ENCODE data around the gene NBAS.

NBAS gene

GRCh38 chr2:15596968-15597367 lies 35.8 kb upstream of the NBAS start:
- no peaks in the 10 kb centered on the region for H4K20me1 ChIP-seq (ENCODE audit: insufficient read depth, low read length)
- no peaks in the 10 kb centered on the region for H3K9me2 ChIP-seq (ENCODE audit: low read depth, low read length)
- no peak overlapping the region for H3K27ac ChIP-seq (ENCODE audit: low read depth, low read length, poor library complexity, severe bottlenecking)
- H3K36me3 ChIP-seq (ENCODE audit: insufficient read depth, low read length), result peaks cover 74% of the 10 kb centered on the region
- H3K9ac ChIP-seq (ENCODE audit: low read length), result no peak overlapping the region
- H3K4me1 ChIP-seq (ENCODE audit: insufficient read depth, low read length, severe bottlenecking), result peaks cover 16% of the 10 kb centered on the region
- H3F3A ChIP-seq (ENCODE audit: insufficient read depth, low read length), result no peaks in the 10 kb centered on the region
- H3K9me3 ChIP-seq (ENCODE audit: low read length), result no peaks in the 10 kb centered on the region
- no peak overlapping the region for H3K4me2 ChIP-seq (ENCODE audit: low read length)
- TF ChIP-seq CTCF (IDR thresholded peaks at IDR 0.05; ENCODE audit: low read length), result no peak
- TF ChIP-seq EZH2 (IDR thresholded peaks at IDR 0.05; ENCODE audit: borderline replicate concordance, low read length), result no peak
- no peaks in the 10 kb centered on the region for H3K27me3 ChIP-seq (ENCODE audit: insufficient read depth, low read length)
- H3K4me3 ChIP-seq (ENCODE audit: low read depth, low read length, poor library complexity, severe bottlenecking), result no peak overlapping the region
- H3K79me2 ChIP-seq (ENCODE audit: insufficient read depth, low read length), result peaks cover 29% of the 10 kb centered on the region
- no peak overlapping the region for H2AFZ ChIP-seq (ENCODE audit: low read length)

GRCh38 chr2:15596350-15596749 lies 35.2 kb upstream of the NBAS start:
- Histone ChIP-seq H3F3A (ENCODE audit: insufficient read depth, low read length) (no peaks in the 10 kb centered on the region), H3K9ac (ENCODE audit: low read length) (no peak overlapping the region), H3K27me3 (ENCODE audit: insufficient read depth, low read length) (no peaks in the 10 kb centered on the region), H3K4me1 (ENCODE audit: insufficient read depth, low read length, severe bottlenecking) (peaks cover 18% of the 10 kb centered on the region), H3K36me3 (ENCODE audit: insufficient read depth, low read length) (peaks cover 67% of the 10 kb centered on the region), H2AFZ (ENCODE audit: low read length) (no peak overlapping the region), H3K79me2 (ENCODE audit: insufficient read depth, low read length) (peaks cover 31% of the 10 kb centered on the region), H3K27ac (ENCODE audit: low read depth, low read length, poor library complexity, severe bottlenecking) (no peak overlapping the region), H4K20me1 (ENCODE audit: insufficient read depth, low read length) (no peaks in the 10 kb centered on the region), H3K4me3 (ENCODE audit: low read depth, low read length, poor library complexity, severe bottlenecking) (no peak overlapping the region), H3K9me3 (ENCODE audit: low read length) (no peaks in the 10 kb centered on the region), H3K9me2 (ENCODE audit: low read depth, low read length) (no peaks in the 10 kb centered on the region), H3K4me2 (ENCODE audit: low read length) (no peak overlapping the region)
- TF ChIP-seq CTCF (IDR thresholded peaks at IDR 0.05; ENCODE audit: low read length) (no peak), EZH2 (IDR thresholded peaks at IDR 0.05; ENCODE audit: borderline replicate concordance, low read length) (no peak)

- peaks cover 31% of the 10 kb centered on the region for H3K79me2 ChIP-seq (ENCODE audit: insufficient read depth, low read length)
- H4K20me1 ChIP-seq (ENCODE audit: insufficient read depth, low read length), result no peaks in the 10 kb centered on the region
Observed at GRCh38 chr2:15595936-15596335, 34.8 kb upstream of the NBAS start.

More at GRCh38 chr2:15595936-15596335, 34.8 kb upstream of the NBAS start:
- H3K9me3 ChIP-seq (ENCODE audit: low read length), result no peaks in the 10 kb centered on the region
- H3K4me3 ChIP-seq (ENCODE audit: low read depth, low read length, poor library complexity, severe bottlenecking), result no peak overlapping the region
- H3K4me1 ChIP-seq (ENCODE audit: insufficient read depth, low read length, severe bottlenecking), result peaks cover 22% of the 10 kb centered on the region
- H2AFZ ChIP-seq (ENCODE audit: low read length), result no peak overlapping the region
- no peak for TF ChIP-seq EZH2 (IDR thresholded peaks at IDR 0.05; ENCODE audit: borderline replicate concordance, low read length)
- no peak for TF ChIP-seq CTCF (IDR thresholded peaks at IDR 0.05; ENCODE audit: low read length)
- H3K27me3 ChIP-seq (ENCODE audit: insufficient read depth, low read length), result no peaks in the 10 kb centered on the region
- no peak overlapping the region for H3K27ac ChIP-seq (ENCODE audit: low read depth, low read length, poor library complexity, severe bottlenecking)
- H3K9me2 ChIP-seq (ENCODE audit: low read depth, low read length), result no peaks in the 10 kb centered on the region
- H3K9ac ChIP-seq (ENCODE audit: low read length), result no peak overlapping the region
- no peaks in the 10 kb centered on the region for H3F3A ChIP-seq (ENCODE audit: insufficient read depth, low read length)
- H3K36me3 ChIP-seq (ENCODE audit: insufficient read depth, low read length), result peaks cover 63% of the 10 kb centered on the region
- H3K4me2 ChIP-seq (ENCODE audit: low read length), result no peak overlapping the region

All from OCI-LY1 (cell line).